CD4-positive, alpha-beta T cell treated with Interleukin-15 for 1 hour (primary cell): ENCODE data around the gene UBQLN2.
"Not testable (repeated sequence)": the region's sequence is repeated elsewhere in the genome, so short reads cannot be mapped to it uniquely, and the experiment has no call there.

Experiments used
- DNase-seq: peaks from one replicate; pipeline ENCODE4 v3.0.0-alpha.2; 2020

The UBQLN2 gene

DNA sequence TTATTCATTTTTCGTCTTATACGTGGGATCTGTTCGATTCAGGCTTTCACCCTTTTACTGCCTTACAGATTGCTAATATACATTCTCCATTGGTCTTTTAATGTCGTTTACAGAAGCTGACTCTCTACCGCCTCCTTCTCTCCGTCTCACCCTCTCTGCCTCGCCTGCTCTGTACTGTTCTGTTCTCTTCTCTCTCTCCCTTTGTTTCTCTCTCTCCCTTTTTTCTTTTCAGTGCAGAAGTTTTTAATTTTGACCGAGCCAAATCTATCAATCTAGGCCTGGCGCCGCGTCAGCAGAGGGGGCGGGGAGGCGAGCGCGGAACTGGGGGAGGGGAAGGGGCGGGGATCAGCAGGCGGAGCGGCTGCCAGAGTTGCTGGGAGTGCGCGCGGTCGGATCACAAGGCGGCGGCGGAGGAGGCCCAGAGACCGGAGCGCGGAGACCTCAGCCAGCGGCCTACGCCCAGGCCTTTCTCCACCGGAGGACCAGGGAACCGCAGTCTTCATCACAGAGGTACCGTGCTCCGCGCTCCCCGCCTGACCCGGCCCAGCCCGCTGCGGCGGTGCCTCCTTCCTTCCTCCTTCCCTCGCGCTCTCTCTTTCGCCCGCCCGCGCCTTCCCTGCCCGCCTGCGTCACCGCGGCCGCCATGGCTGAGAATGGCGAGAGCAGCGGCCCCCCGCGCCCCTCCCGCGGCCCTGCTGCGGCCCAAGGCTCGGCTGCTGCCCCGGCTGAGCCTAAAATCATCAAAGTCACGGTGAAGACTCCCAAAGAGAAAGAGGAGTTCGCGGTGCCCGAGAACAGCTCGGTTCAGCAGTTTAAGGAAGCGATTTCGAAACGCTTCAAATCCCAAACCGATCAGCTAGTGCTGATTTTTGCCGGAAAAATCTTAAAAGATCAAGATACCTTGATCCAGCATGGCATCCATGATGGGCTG is at the start of gene UBQLN2:
TSS of gene UBQLN2 (plus strand) at position 397 of the 931 bp plus-strand sequence. CDS start at position 644, 247 bp downstream.
- DNase-seq: peak; percentile 82

DNA sequence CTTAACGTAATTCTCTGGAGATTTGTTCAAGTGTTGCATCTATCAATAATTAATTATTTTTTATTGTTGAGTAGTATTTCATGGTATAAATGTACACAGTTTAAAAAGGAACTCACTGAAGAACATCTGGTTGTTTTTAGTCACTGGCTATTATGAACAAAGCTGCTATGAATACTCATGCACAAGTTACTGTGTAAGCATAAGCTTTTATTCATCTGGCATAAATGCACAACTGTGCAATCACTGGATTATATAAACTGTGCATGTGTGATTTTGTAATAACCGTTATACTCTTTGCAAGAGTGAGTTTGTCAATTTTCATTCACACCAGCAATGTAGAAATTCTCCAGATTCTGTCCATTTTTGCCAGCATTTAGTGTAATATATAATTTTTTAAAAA is 43.8 kb upstream of the UBQLN2 start:
- DNase-seq: no peak

DNA sequence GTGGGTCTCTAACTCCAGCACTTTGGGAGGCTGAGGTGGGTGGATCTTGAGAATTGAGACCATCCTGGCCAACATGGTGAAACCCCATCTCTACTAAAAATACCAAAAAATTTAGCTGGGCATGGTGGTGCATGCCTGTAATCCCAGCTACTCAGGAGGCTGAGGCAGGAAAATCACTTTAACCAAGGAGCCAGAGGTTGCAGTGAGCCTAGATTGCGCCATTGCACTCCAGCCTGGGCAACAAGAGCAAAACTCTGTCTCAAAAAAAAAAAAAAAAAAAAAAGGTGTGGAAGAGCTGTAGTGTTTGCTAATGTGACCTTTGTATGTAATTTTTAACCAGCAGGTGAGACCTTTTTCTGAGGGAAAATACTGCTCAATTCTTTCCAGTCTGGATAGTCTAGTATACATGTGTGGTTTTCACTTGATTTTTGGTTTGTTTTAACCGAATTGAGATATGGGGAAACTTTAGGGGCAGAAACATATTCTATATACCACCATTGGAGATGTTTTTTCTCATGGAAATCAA is 33.9 kb upstream of the UBQLN2 start:
- DNase-seq: not testable (repeated sequence)

- no peak for DNase-seq
Measured at GRCh38 chrX:56530011-56530410, 33.4 kb upstream of the UBQLN2 start.

DNA sequence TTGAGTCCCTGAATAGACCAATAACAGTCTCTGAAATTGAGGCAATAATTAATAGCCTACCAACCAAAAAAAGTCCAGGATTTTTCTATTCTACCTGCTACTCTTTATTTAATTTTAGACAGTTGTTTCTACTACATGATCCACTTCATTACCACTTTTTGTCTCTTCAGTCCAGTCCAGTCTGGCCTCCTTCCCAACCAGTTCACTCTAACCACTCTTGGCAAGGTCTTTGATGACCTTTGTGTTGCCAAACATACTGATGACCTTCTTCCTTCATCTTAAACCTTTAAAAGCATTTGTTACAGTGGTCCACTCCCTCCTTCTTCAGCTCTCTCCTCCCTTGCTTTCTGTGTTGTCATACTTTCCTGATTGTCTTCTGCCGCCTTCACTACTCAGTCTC is 12.8 kb upstream of the UBQLN2 start:
- no peak for DNase-seq

GRCh38 chrX:56554870-56555269 is 8.6 kb upstream of the UBQLN2 start:
- DNase-seq: no peak

DNA sequence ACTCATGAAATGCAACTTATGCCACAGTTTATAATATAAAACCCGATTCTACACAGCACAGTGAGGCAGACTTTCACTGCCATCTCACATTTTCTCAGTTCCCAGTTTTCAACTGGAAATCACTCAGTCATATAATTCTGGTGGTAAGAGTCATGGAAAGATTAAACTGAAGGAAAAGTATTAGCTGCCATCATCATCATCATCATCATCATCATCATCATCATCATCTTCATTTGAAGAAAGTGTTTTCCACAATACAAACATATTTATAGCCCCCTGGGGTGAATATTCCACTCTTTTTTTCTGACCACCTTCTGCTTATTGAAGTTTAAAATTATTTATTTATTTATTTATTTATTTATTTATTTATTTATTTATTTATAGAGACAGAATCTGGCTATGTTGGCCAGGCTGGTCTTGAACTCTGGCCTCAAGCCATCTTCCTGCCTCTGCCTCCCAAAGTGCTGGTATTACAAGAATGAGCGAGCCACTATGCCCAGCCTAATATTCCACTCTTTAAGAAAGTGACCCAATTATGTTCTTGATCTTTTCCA is 6.0 kb upstream of the UBQLN2 start:
- no peak for DNase-seq

DNA sequence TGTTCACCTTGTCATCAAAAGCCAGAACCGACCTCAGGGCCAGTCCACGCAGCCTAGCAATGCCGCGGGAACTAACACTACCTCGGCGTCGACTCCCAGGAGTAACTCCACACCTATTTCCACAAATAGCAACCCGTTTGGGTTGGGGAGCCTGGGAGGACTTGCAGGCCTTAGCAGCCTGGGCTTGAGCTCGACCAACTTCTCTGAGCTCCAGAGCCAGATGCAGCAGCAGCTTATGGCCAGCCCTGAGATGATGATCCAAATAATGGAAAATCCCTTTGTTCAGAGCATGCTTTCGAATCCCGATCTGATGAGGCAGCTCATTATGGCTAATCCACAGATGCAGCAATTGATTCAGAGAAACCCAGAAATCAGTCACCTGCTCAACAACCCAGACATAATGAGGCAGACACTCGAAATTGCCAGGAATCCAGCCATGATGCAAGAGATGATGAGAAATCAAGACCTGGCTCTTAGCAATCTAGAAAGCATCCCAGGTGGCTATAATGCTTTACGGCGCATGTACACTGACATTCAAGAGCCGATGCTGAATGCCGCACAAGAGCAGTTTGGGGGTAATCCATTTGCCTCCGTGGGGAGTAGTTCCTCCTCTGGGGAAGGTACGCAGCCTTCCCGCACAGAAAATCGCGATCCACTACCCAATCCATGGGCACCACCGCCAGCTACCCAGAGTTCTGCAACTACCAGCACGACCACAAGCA is 898 bp downstream of the UBQLN2 start:
- DNase-seq: peak; percentile 16

GRCh38 chrX:56564921-56565840 is 1.8 kb downstream of the UBQLN2 start:
- DNase-seq: no peak

GRCh38 chrX:56569378-56570057 is 6.1 kb downstream of the UBQLN2 start:
- no peak for DNase-seq

- DNase-seq: peak; percentile 17
Measured at GRCh38 chrX:56572975-56573374, 9.5 kb downstream of the UBQLN2 start.

DNA sequence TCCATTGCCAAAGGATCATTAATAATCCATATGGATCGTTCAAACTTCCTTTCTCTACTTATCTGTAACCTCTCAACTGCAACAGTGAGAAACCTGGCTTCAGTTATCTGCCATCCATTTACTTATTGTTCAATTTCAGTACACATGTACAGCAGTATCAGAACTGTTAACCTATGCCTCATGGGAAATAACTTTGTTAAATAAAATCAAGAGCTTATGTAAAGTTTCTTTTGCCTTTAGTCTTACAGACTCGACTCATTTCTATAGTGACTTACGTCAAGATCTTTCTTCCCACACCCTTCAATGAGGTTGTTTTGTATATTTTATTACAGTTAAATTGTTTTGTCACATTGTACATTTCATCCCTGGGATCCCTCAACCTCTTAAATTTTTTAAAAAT is 11.4 kb downstream of the UBQLN2 start:
- DNase-seq: no peak

GRCh38 chrX:56576721-56577120 is 13.3 kb downstream of the UBQLN2 start:
- DNase-seq: no peak

GRCh38 chrX:56588397-56589188 is 25.2 kb downstream of the UBQLN2 start:
- no peak for DNase-seq

DNA sequence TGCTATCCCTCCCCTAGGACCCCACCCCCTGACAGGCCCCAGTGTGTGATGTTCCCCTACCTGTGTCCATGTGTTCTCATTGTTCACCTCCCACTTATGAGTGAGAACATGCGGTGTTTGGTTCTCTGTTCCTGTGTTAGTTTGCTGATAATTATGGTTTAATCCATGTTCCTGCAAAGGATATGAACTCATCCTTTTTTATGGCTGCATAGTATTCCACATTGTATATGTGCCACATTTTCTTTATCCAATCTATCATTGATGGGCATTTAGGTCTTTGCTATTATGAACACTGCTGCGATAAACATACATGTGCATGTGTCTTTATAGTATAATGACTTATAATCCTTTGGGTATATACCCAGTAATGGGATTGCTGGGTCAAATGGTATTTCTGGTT is 28.4 kb downstream of the UBQLN2 start:
- not testable (repeated sequence) for DNase-seq

- DNase-seq: no peak
Measured at GRCh38 chrX:56600141-56600540, 36.7 kb downstream of the UBQLN2 start.

- no peak for DNase-seq
Measured at GRCh38 chrX:56600987-56601386, 37.6 kb downstream of the UBQLN2 start.

DNA sequence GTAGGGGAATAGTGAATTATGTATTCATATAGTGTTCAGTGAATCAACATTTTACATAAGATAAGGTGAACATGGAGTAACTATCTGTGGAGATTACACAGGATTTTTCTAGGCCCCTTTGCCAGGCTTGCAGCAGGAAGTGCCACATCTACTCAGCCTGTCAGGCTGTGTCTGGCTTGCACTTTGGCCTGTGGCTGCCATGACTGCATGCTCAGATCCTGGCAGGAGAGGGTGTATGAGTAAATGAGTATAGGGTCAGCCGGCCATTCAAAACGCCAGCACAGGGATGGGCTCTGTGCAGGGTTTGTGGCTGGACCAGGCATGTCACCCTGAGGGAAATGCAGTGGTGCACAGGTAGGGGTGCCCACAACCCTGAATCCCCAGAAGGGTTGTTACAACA is 51.9 kb downstream of the UBQLN2 start:
- no peak for DNase-seq
